ENCODE data around the gene ARHGAP26. TPM values are rescaled to one million over a fixed set of nuclear protein-coding genes. Genes with fewer than 3 reads are reported as not detected.

ARHGAP26 gene
- total and polyA plus RNA-seq, 2 donors (not counting 3 experiments of a cell fraction or from before 2014, with no cell fraction given) = 3.1 to 16.2 TPM

DNA sequence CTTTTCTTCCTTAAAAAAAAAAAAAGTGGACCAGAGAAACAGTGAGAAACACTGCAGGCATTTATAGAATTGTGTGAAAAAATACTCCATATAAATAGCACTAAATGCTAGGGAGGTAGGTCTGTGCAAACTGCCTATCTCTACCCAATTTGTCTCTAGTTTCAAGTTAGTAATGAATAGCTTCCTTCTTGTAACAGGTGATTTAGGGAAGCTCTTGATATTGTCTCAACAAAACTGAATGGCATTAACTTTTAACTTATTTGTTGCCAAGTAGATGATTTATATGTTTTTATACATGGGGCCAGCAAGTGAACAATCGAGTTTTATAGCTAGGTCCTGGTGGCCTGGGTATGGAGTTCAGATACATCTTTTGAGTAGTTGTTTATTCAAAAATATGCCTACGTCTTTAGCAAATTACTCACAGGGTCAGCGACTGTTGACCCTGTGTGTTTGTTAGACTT lies 349.7 kb downstream of the ARHGAP26 start:
- no peak overlapping the region for H3K27ac ChIP-seq (ENCODE audit: insufficient read depth, low read depth, low read length)
- no peak for DNase-seq (ENCODE audit: low read depth, low spot score)
- no peaks in the 10 kb centered on the region for H4K20me1 ChIP-seq (replicated peaks; ENCODE audit: control insufficient read depth, extremely low read depth, insufficient read depth, low read length)
- no peaks in the 10 kb centered on the region for H3K4me1 ChIP-seq (ENCODE audit: control insufficient read depth, extremely low read depth, insufficient read depth, low read length)
- no peaks in the 10 kb centered on the region for H3K9me3 ChIP-seq (replicated peaks; ENCODE audit: control insufficient read depth, insufficient read depth, low read length)
- BruUV-seq (replicated peaks) = no TSS peak
- CTCF ChIA-PET = interaction anchor here (0.7 kb wide), 1 partner anchor 11 kb away, joined by 3 read pairs; no protein-coding TSS in a partner anchor
- no peak overlapping the region for H3K4me2 ChIP-seq (ENCODE audit: insufficient read depth, low read length)
- TF ChIP-seq EZH2 (IDR thresholded peaks at IDR 0.05; ENCODE audit: borderline replicate concordance, low read depth, low read length, severe bottlenecking) = no peak
- TF ChIP-seq POLR2AphosphoS5 (IDR thresholded peaks at IDR 0.05; ENCODE audit: insufficient read depth, low read depth, low read length) = no peak
- no peak for TF ChIP-seq FOS (IDR thresholded peaks at IDR 0.05; ENCODE audit: borderline replicate concordance, insufficient read depth, low read length)
- TF ChIP-seq POLR2A (IDR thresholded peaks at IDR 0.05; ENCODE audit: low read depth, low read length) = no peak
- no peak for TF ChIP-seq GATA2 (IDR thresholded peaks at IDR 0.05; ENCODE audit: insufficient read depth, insufficient read length, low read depth, low read length)
- no peak for TF ChIP-seq MYC (IDR thresholded peaks at IDR 0.05; ENCODE audit: low read depth, low read length)
- no peak for TF ChIP-seq MAX (IDR thresholded peaks at IDR 0.05; ENCODE audit: insufficient read depth, insufficient read length)
- TF ChIP-seq, protein P1, sequence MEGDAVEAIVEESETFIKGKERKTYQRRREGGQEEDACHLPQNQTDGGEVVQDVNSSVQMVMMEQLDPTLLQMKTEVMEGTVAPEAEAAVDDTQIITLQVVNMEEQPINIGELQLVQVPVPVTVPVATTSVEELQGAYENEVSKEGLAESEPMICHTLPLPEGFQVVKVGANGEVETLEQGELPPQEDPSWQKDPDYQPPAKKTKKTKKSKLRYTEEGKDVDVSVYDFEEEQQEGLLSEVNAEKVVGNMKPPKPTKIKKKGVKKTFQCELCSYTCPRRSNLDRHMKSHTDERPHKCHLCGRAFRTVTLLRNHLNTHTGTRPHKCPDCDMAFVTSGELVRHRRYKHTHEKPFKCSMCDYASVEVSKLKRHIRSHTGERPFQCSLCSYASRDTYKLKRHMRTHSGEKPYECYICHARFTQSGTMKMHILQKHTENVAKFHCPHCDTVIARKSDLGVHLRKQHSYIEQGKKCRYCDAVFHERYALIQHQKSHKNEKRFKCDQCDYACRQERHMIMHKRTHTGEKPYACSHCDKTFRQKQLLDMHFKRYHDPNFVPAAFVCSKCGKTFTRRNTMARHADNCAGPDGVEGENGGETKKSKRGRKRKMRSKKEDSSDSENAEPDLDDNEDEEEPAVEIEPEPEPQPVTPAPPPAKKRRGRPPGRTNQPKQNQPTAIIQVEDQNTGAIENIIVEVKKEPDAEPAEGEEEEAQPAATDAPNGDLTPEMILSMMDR (IDR thresholded peaks at IDR 0.05; ENCODE audit: extremely low read depth in 1 of 2, insufficient read depth in 1 of 2, low read depth in 1 of 2, low read length in 2 of 2) = no peak
- no peak for TF ChIP-seq JUN (IDR thresholded peaks at IDR 0.05; ENCODE audit: borderline replicate concordance, insufficient read depth, insufficient read length, low read depth)
- H3K79me2 ChIP-seq (ENCODE audit: control insufficient read depth, insufficient read depth, low read length) = no peaks in the 10 kb centered on the region
- H3K9ac ChIP-seq (replicated peaks; ENCODE audit: extremely low read depth, insufficient read depth, low read length) = no peak overlapping the region
- H2AFZ ChIP-seq (ENCODE audit: low read depth, low read length) = no peak overlapping the region
- peaks cover 0 to 5% of the 10 kb centered on the region in 2 experiments for H3K27me3 ChIP-seq (ENCODE audit: control insufficient read depth in 2 of 2, insufficient read depth in 2 of 2, low read length in 2 of 2)
- H3K9me1 ChIP-seq (replicated peaks; ENCODE audit: control insufficient read depth, extremely low read depth, insufficient read depth, low read length) = no peaks in the 10 kb centered on the region
- no peaks in the 10 kb centered on the region for H3K36me3 ChIP-seq (ENCODE audit: control insufficient read depth in 2 of 2, extremely low read depth in 1 of 2, insufficient read depth in 2 of 2, low read length in 2 of 2)
- dilution Hi-C loops (cut with MboI; ENCODE audit: extremely low pct_ligation_motif_present, low sequenced_read_pairs) = no loop called here
- POLR2A ChIA-PET = no interaction called here
- no peak for FAIRE-seq
- intact Hi-C loops (cut with micrococcal nuclease) = loop anchor here (10.0 kb wide), 1 partner anchor 1075 kb away; no protein-coding TSS in a partner anchor
- no peak overlapping the region for H3K4me3 ChIP-seq (replicated peaks in 1 of 3; ENCODE audit: insufficient read depth in 1 of 3, low read depth in 1 of 3, low read length in 3 of 3)
